IMR-90 (cell line): ENCODE data around the gene MAGI2. TPM values are rescaled to one million over a fixed set of nuclear protein-coding genes. Genes with fewer than 3 reads are reported as not detected.

Experiments used
- ATAC-seq: fragments of 200-7000 bp; cut with Tn5 transposase; 2 replicates; pipeline ENCODE4 v1.9.1; 2020; ENCODE audit warnings: low read depth, mild to moderate bottlenecking, moderate library complexity
- BruUV-seq: library from RNA; stranded (reverse); fragments of 400-500 nt; replicated peaks from 2 replicates; lab custom pipeline; 2021; lab: Mats Ljungman, UMichigan
- CTCF ChIA-PET: fragments of 300-600 bp; formaldehyde crosslinking; extraction: SDS; loops from one replicate; lab custom pipeline; 2021; ENCODE audit warnings: antibody characterized with exemption; lab: Yijun Ruan, JAX
- POLR2A ChIA-PET: fragments of 300-600 bp; sonication (Branson Sonifier 250); formaldehyde crosslinking; loops from one replicate; lab custom pipeline; 2022; ENCODE audit warnings: antibody characterized with exemption; ENCODE audit not compliant: unreplicated experiment; lab: Charles Lee
- DNase-seq: peaks from one replicate; pipeline ENCODE4 v3.0.0; 2013
- H2AFZ ChIP-seq: replicated peaks from 2 replicates; pipeline ENCODE3; 2013; ENCODE audit warnings: low read length, mild to moderate bottlenecking; ENCODE audit not compliant: poor library complexity
- H2AK5ac ChIP-seq: 2 replicates; pipeline ENCODE4 v1.6.1; 2013; ENCODE audit warnings: low read depth, low read length, inconsistent platforms
- H2AK9ac ChIP-seq: replicated peaks from 2 replicates; pipeline ENCODE3; 2013; ENCODE audit warnings: mild to moderate bottlenecking, low read depth, low read length, moderate library complexity; ENCODE audit not compliant: poor library complexity
- H2BK120ac ChIP-seq: 2 replicates; pipeline ENCODE4 v1.6.1; 2013; ENCODE audit warnings: low read depth, low read length, inconsistent platforms
- H2BK15ac ChIP-seq: 3 replicates; pipeline ENCODE4 v1.6.1; 2013; ENCODE audit warnings: low read depth, low read length, inconsistent platforms
- H2BK20ac ChIP-seq: 2 replicates; pipeline ENCODE4 v1.6.1; 2013; ENCODE audit warnings: low read depth, mild to moderate bottlenecking, inconsistent platforms, low read length, moderate library complexity
- H2BK5ac ChIP-seq: 2 replicates; pipeline ENCODE4 v1.6.1; 2013; ENCODE audit warnings: mild to moderate bottlenecking, low read depth, low read length, inconsistent platforms; ENCODE audit not compliant: poor library complexity, severe bottlenecking
- H3K14ac ChIP-seq: replicated peaks from 2 replicates; pipeline ENCODE4 v1.6.1; 2013; ENCODE audit warnings: low read depth, low read length, inconsistent platforms
- H3K18ac ChIP-seq: 2 replicates; pipeline ENCODE4 v1.6.1; 2013; ENCODE audit warnings: low read depth, low read length, control low read depth
- H3K23ac ChIP-seq: 2 replicates; pipeline ENCODE4 v1.6.1; 2013; ENCODE audit warnings: low read depth, low read length, inconsistent platforms
- H3K27ac ChIP-seq: 2 replicates; pipeline ENCODE4 v1.5.1; 2013; ENCODE audit warnings: mild to moderate bottlenecking, control low read depth, low read length; ENCODE audit not compliant: insufficient read depth
- H3K27me3 ChIP-seq: 2 replicates; pipeline ENCODE4 v1.6.1; 2013; ENCODE audit warnings: low read length; ENCODE audit not compliant: control insufficient read depth, insufficient read depth
- H3K36me3 ChIP-seq: 2 replicates; pipeline ENCODE4 v1.6.1; 2013; ENCODE audit warnings: low read length, mixed read lengths; ENCODE audit not compliant: control insufficient read depth, insufficient read depth
- H3K4ac ChIP-seq: 2 replicates; pipeline ENCODE4 v1.6.1; 2013; ENCODE audit warnings: low read depth, low read length, inconsistent platforms
- H3K4me1 ChIP-seq: 2 replicates; pipeline ENCODE4 v1.6.1; 2013; ENCODE audit warnings: low read length, mixed read lengths; ENCODE audit not compliant: control insufficient read depth, insufficient read depth
- H3K4me2 ChIP-seq: 2 replicates; pipeline ENCODE4 v1.6.1; 2013; ENCODE audit warnings: low read depth, mild to moderate bottlenecking, control low read depth, low read length, moderate library complexity
- H3K4me3 ChIP-seq: 2 replicates; pipeline ENCODE4 v1.5.1; 2013; ENCODE audit warnings: low read depth, mild to moderate bottlenecking, control low read depth, low read length, moderate library complexity; ENCODE audit not compliant: insufficient read depth
- H3K56ac ChIP-seq: 2 replicates; pipeline ENCODE4 v1.6.1; 2013; ENCODE audit warnings: low read length, inconsistent platforms; ENCODE audit not compliant: insufficient read depth; ENCODE audit errors: extremely low read depth
- H3K79me1 ChIP-seq, 2 experiments: 2 replicates each; pipeline ENCODE4 v1.6.1; 2013; ENCODE audit warnings: low read length in 2 of 2, inconsistent platforms in 1 of 2, low read depth in 1 of 2
- H3K9ac ChIP-seq: 2 replicates; pipeline ENCODE4 v1.6.1; 2013; ENCODE audit warnings: low read depth, low read length, control low read depth
- H3K9me1 ChIP-seq: 2 replicates; pipeline ENCODE4 v1.6.1; 2013; ENCODE audit warnings: low read length, inconsistent platforms; ENCODE audit not compliant: insufficient read depth
- H3K9me3 ChIP-seq: 2 replicates; pipeline ENCODE4 v1.6.1; 2013; ENCODE audit warnings: low read length; ENCODE audit not compliant: control insufficient read depth, insufficient read depth
- H4K20me1 ChIP-seq: 2 replicates; pipeline ENCODE4 v1.6.1; 2013; ENCODE audit warnings: low read length, inconsistent platforms; ENCODE audit not compliant: insufficient read depth
- H4K5ac ChIP-seq: 2 replicates; pipeline ENCODE4 v1.6.1; 2013; ENCODE audit warnings: mild to moderate bottlenecking, low read depth, low read length, control low read depth
- H4K8ac ChIP-seq, 2 experiments: 2 replicates each; pipeline ENCODE4 v1.6.1; 2013; ENCODE audit warnings: low read depth in 2 of 2, low read length in 2 of 2, control low read depth in 1 of 2, inconsistent platforms in 1 of 2
- H4K91ac ChIP-seq: 2 replicates; pipeline ENCODE4 v1.6.1; 2013; ENCODE audit warnings: low read depth, low read length, inconsistent platforms; ENCODE audit not compliant: insufficient read depth
- CTCF ChIP-seq: conservative IDR thresholded peaks from 2 replicates; pipeline ENCODE4 v1.5.1; 2012; ENCODE audit warnings: mild to moderate bottlenecking, low read depth, low read length, improper control_type of control experiment
- NFE2L2 ChIP-seq: fragments of 150-350 bp; IDR thresholded peaks from 2 replicates; pipeline ENCODE4 v1.6.1; 2016; ENCODE audit warnings: low read depth, mild to moderate bottlenecking, low read length
- WGBS, 2 experiments: methylation state at CpG; one replicate each; pipeline versions ENCODE4 v1.1.5 to v1.1.7; 2013; ENCODE audit warnings: missing lambda C conversion rate in 2 of 2; ENCODE audit not compliant: insufficient read length in 1 of 2; ENCODE audit errors: extremely low coverage in 2 of 2; 5-methylcytosine and 5-hydroxymethylcytosine counted together
- dilution Hi-C: fragments of 300-500 bp; cut with HindIII; formaldehyde crosslinking; loops from one replicate; pipeline ENCODE4 v1.14.3; 2018; ENCODE audit warnings: low sequenced_read_pairs; ENCODE audit not compliant: unreplicated experiment
- in situ Hi-C: fragments of 300-500 bp; cut with MboI; formaldehyde crosslinking; loops from 3 replicates; pipeline ENCODE4 v1.14.3; 2019; ENCODE audit warnings: low sequenced_read_pairs, inconsistent platforms, mixed read lengths
- intact Hi-C: fragments of 100-400 bp; cut with micrococcal nuclease; formaldehyde crosslinking; loops from 2 replicates; pipeline ENCODE4 v1.10.0; 2022
- polyA plus RNA-seq, 3 experiments: library from polyadenylated mRNA; depleted of rRNA; stranded (reverse); fragments of >200 nt; gene quantifications; 2 replicates each; pipeline ENCODE4 v1.2.3, GENCODE V29; 2012; ENCODE audit warnings: low replicate concordance in 1 of 3
- total RNA-seq: library from RNA; depleted of rRNA; stranded (reverse); fragments of >200 nt; gene quantifications from 2 replicates; pipeline ENCODE4 v1.2.3, GENCODE V29; 2012

MAGI2 gene
- total and polyA plus RNA-seq, 2 of the 4 experiments (the other 2 are of a cell fraction): 2.5 to 17.9 TPM

GRCh38 chr7:79319369-79319768, 134.1 kb downstream of the MAGI2 start:
- no CpG with 5 or more reads among the region's 1 CpG for whole genome bisulfite sequencing, 2 experiments
- Histone ChIP-seq H4K20me1 (no peaks in the 10 kb centered on the region), H3K4me1 (peaks cover 2% of the 10 kb centered on the region; the same call in 1 of the 2 replicates), H3K18ac (peak overlapping the region; percentile 60; the same call in 1 of the 2 replicates), H3K4me3 (no peak overlapping the region), H2AK5ac (no peak overlapping the region; the same call in 1 of the 2 replicates), H2AK9ac (no peak overlapping the region), H3K36me3 (no peaks in the 10 kb centered on the region), H3K14ac (0 out of 2 replicates have a peak overlapping the region, but pooled peaks have one; percentile 7), H2BK15ac (no peak overlapping the region), H4K8ac (no peak overlapping the region), H3K9me1 (no peaks in the 10 kb centered on the region), H2BK20ac (0 out of 2 replicates have a peak overlapping the region, but pooled peaks have one; percentile 33), H2BK5ac (peak overlapping the region; percentile 3), H2BK120ac (no peak overlapping the region; the same call in 1 of the 2 replicates), H2AFZ (no peak overlapping the region), H3K23ac (0 out of 2 replicates have a peak overlapping the region, but pooled peaks have one; percentile 5), H4K91ac (no peak overlapping the region), H3K56ac (no peak overlapping the region), H3K27ac (no peak overlapping the region), H3K4me2 (no peak overlapping the region), H4K5ac (no peak overlapping the region; the same call in 1 of the 2 replicates), H3K9me3 (no peaks in the 10 kb centered on the region), H3K9ac (no peak overlapping the region), H3K4ac (no peak overlapping the region; the same call in 1 of the 2 replicates), H3K27me3 (no peaks in the 10 kb centered on the region), H3K79me1 (peaks cover 15 to 32% of the 10 kb centered on the region in 2 experiments; a peak in 3 of 4 replicates)
- ATAC-seq: no peak
- intact Hi-C loops (no loop called here), dilution Hi-C loops (no loop called here), in situ Hi-C loops (no loop called here)
- ChIA-PET CTCF (no interaction called here), POLR2A (no interaction called here)
- TF ChIP-seq NFE2L2 (peak; percentile 70; the same call in 1 of the 2 replicates), CTCF (no peak)
- no TSS peak for BruUV-seq
- peak; percentile 40 for DNase-seq
